HEK293 (cell line): ENCODE results near the gene UGT2B10.

Experiments used
- CTCF ChIA-PET: fragments of 350-600 bp; formaldehyde crosslinking; extraction: SDS; loops from one replicate; lab custom pipeline; 2021; ENCODE audit warnings: antibody characterized with exemption; lab: Yijun Ruan, JAX
- POLR2A ChIA-PET: fragments of 300-600 bp; formaldehyde crosslinking; extraction: SDS; loops from one replicate; lab custom pipeline; 2020; ENCODE audit warnings: antibody characterized with exemption, inconsistent platforms; lab: Yijun Ruan, JAX
- H3K27ac ChIP-seq: fragments of 200-500 bp; sonication (Bioruptor generic); 2 replicates; pipeline ENCODE4 v1.5.1; 2014; ENCODE audit warnings: low read depth, low read length, control low read depth, inconsistent platforms; ENCODE audit errors: extremely low read depth
- H3K36me3 ChIP-seq, 2 experiments: fragments of 200-500 bp in 1 of 2; sonication (Bioruptor generic) in 1 of 2; 1 replicate in 1 of 2; 2 replicates in 1 of 2; pipeline ENCODE4 v1.5.1; 2014 to 2017; ENCODE audit warnings: inconsistent platforms in 2 of 2, low read length in 2 of 2; ENCODE audit not compliant: control insufficient read depth in 2 of 2, insufficient read depth in 1 of 2
- H3K4me1 ChIP-seq: fragments of 200-500 bp; sonication (Bioruptor generic); 2 replicates; pipeline ENCODE4 v1.5.1; 2014; ENCODE audit warnings: mild to moderate bottlenecking, low read length, inconsistent platforms; ENCODE audit not compliant: control insufficient read depth, insufficient read depth
- H3K4me3 ChIP-seq: 2 replicates; pipeline ENCODE4 v1.5.1; 2011; ENCODE audit warnings: low read depth, mild to moderate bottlenecking, control low read depth, low read length, moderate library complexity
- H3K9me3 ChIP-seq: fragments of 200-500 bp; sonication (Bioruptor generic); 2 replicates; pipeline ENCODE4 v1.5.1; 2014; ENCODE audit warnings: low read depth, low read length, inconsistent platforms; ENCODE audit not compliant: control insufficient read depth, insufficient read depth
- BCL11A ChIP-seq: fragments of 450-650 bp; formaldehyde crosslinking; IDR thresholded peaks from 2 replicates; pipeline ENCODE4 v1.5.1; 2016; ENCODE audit warnings: low read depth, missing biosample characterization, missing genetic modification characterization
- EGR2 ChIP-seq: fragments of 450-650 bp; formaldehyde crosslinking; IDR thresholded peaks from 2 replicates; pipeline ENCODE4 v1.5.1; 2016; ENCODE audit warnings: low read depth, missing biosample characterization, missing genetic modification characterization
- HOXC10 ChIP-seq: sonication (generic); formaldehyde crosslinking; IDR thresholded peaks from 2 replicates; pipeline ENCODE4 v1.8.1; 2023; ENCODE audit warnings: mild to moderate bottlenecking, missing genetic modification reagents
- MZF1 ChIP-seq: fragments of 450-650 bp; formaldehyde crosslinking; IDR thresholded peaks from 2 replicates; pipeline ENCODE4 v1.5.1; 2017; ENCODE audit warnings: missing biosample characterization, missing genetic modification characterization, borderline replicate concordance
- PRDM6 ChIP-seq: fragments of 450-650 bp; formaldehyde crosslinking; IDR thresholded peaks from 2 replicates; pipeline ENCODE4 v1.5.1; 2017; ENCODE audit warnings: missing biosample characterization, missing genetic modification characterization
- ZBTB11 ChIP-seq: fragments of 450-650 bp; formaldehyde crosslinking; conservative IDR thresholded peaks from 2 replicates; pipeline ENCODE4 v1.5.1; 2016; ENCODE audit warnings: low read depth, missing biosample characterization, missing genetic modification characterization
- ZBTB49 ChIP-seq: fragments of 450-650 bp; formaldehyde crosslinking; IDR thresholded peaks from 2 replicates; pipeline ENCODE4 v1.5.1; 2016; ENCODE audit warnings: missing biosample characterization, missing genetic modification characterization, low read depth
- ZBTB8A ChIP-seq: fragments of 450-650 bp; formaldehyde crosslinking; IDR thresholded peaks from 2 replicates; pipeline ENCODE4 v1.5.1; 2016; ENCODE audit warnings: missing biosample characterization, missing genetic modification characterization
- ZFHX2 ChIP-seq: fragments of 450-650 bp; formaldehyde crosslinking; conservative IDR thresholded peaks from 2 replicates; pipeline ENCODE4 v1.5.1; 2016; ENCODE audit warnings: missing biosample characterization, missing genetic modification characterization
- ZFP3 ChIP-seq: fragments of 450-650 bp; formaldehyde crosslinking; IDR thresholded peaks from 2 replicates; pipeline ENCODE4 v1.5.1; 2016; ENCODE audit warnings: low read depth, missing biosample characterization, missing genetic modification characterization
- ZFP37 ChIP-seq: fragments of 450-650 bp; formaldehyde crosslinking; IDR thresholded peaks from 2 replicates; pipeline ENCODE4 v1.5.1; 2016; ENCODE audit warnings: missing biosample characterization, missing genetic modification characterization
- ZIC2 ChIP-seq: fragments of 450-650 bp; formaldehyde crosslinking; IDR thresholded peaks from 2 replicates; pipeline ENCODE4 v1.5.1; 2016; ENCODE audit warnings: missing biosample characterization, missing genetic modification characterization
- ZNF112 ChIP-seq: fragments of 450-650 bp; formaldehyde crosslinking; IDR thresholded peaks from 2 replicates; pipeline ENCODE4 v1.5.0; 2017; ENCODE audit warnings: missing biosample characterization, missing genetic modification characterization
- ZNF214 ChIP-seq: fragments of 450-650 bp; formaldehyde crosslinking; IDR thresholded peaks from 2 replicates; pipeline ENCODE4 v1.5.1; 2017; ENCODE audit warnings: missing biosample characterization, mild to moderate bottlenecking, missing genetic modification characterization, borderline replicate concordance
- ZNF394 ChIP-seq: fragments of 450-650 bp; formaldehyde crosslinking; IDR thresholded peaks from 2 replicates; pipeline ENCODE4 v1.5.1; 2016; ENCODE audit warnings: missing biosample characterization, missing genetic modification characterization, mild to moderate bottlenecking, moderate library complexity, borderline replicate concordance
- ZNF473 ChIP-seq: fragments of 450-650 bp; formaldehyde crosslinking; IDR thresholded peaks from 2 replicates; pipeline ENCODE4 v1.5.1; 2017; ENCODE audit warnings: missing biosample characterization, missing genetic modification characterization
- ZNF510 ChIP-seq: fragments of 450-650 bp; formaldehyde crosslinking; IDR thresholded peaks from 2 replicates; pipeline ENCODE4 v1.5.1; 2018; ENCODE audit warnings: mild to moderate bottlenecking, missing genetic modification characterization, missing biosample characterization; ENCODE audit not compliant: insufficient replicate concordance
- ZNF521 ChIP-seq: fragments of 450-650 bp; formaldehyde crosslinking; IDR thresholded peaks from 2 replicates; pipeline ENCODE4 v1.5.1; 2017; ENCODE audit warnings: missing biosample characterization, mild to moderate bottlenecking, missing genetic modification characterization
- ZNF558 ChIP-seq: fragments of 450-650 bp; formaldehyde crosslinking; IDR thresholded peaks from 2 replicates; pipeline ENCODE4 v1.5.1; 2016; ENCODE audit warnings: missing biosample characterization, missing genetic modification characterization
- ZNF561 ChIP-seq: fragments of 450-650 bp; IDR thresholded peaks from 2 replicates; pipeline ENCODE4 v1.5.1; 2018; ENCODE audit warnings: missing biosample characterization, missing genetic modification characterization, borderline replicate concordance
- ZNF777 ChIP-seq: fragments of 450-650 bp; formaldehyde crosslinking; IDR thresholded peaks from 2 replicates; pipeline ENCODE4 v1.5.1; 2017; ENCODE audit warnings: missing biosample characterization, missing genetic modification characterization, borderline replicate concordance
- TF ChIP-seq, protein P1 (sequence below): fragments of 450-650 bp; formaldehyde crosslinking; IDR thresholded peaks from 2 replicates; pipeline ENCODE4 v1.5.1; 2016; ENCODE audit warnings: missing biosample characterization, missing genetic modification characterization, borderline replicate concordance

Gene UGT2B10

GRCh38 chr4:68780232-68780631 is 35.6 kb upstream of the UGT2B10 start:
- Histone ChIP-seq H3K4me1 (no peaks in the 10 kb centered on the region), H3K4me3 (no peak overlapping the region), H3K9me3 (no peaks in the 10 kb centered on the region), H3K27ac (no peak overlapping the region), H3K36me3 (no peaks in the 10 kb centered on the region)
- TF ChIP-seq BCL11A (tag by site-specific recombination) (no peak), ZNF112 (tag by site-specific recombination) (no peak), ZNF561 (tag by site-specific recombination) (no peak), PRDM6 (tag by site-specific recombination) (no peak), EGR2 (tag by site-specific recombination) (no peak), ZNF394 (tag by site-specific recombination) (no peak)
- TF ChIP-seq, protein P1, sequence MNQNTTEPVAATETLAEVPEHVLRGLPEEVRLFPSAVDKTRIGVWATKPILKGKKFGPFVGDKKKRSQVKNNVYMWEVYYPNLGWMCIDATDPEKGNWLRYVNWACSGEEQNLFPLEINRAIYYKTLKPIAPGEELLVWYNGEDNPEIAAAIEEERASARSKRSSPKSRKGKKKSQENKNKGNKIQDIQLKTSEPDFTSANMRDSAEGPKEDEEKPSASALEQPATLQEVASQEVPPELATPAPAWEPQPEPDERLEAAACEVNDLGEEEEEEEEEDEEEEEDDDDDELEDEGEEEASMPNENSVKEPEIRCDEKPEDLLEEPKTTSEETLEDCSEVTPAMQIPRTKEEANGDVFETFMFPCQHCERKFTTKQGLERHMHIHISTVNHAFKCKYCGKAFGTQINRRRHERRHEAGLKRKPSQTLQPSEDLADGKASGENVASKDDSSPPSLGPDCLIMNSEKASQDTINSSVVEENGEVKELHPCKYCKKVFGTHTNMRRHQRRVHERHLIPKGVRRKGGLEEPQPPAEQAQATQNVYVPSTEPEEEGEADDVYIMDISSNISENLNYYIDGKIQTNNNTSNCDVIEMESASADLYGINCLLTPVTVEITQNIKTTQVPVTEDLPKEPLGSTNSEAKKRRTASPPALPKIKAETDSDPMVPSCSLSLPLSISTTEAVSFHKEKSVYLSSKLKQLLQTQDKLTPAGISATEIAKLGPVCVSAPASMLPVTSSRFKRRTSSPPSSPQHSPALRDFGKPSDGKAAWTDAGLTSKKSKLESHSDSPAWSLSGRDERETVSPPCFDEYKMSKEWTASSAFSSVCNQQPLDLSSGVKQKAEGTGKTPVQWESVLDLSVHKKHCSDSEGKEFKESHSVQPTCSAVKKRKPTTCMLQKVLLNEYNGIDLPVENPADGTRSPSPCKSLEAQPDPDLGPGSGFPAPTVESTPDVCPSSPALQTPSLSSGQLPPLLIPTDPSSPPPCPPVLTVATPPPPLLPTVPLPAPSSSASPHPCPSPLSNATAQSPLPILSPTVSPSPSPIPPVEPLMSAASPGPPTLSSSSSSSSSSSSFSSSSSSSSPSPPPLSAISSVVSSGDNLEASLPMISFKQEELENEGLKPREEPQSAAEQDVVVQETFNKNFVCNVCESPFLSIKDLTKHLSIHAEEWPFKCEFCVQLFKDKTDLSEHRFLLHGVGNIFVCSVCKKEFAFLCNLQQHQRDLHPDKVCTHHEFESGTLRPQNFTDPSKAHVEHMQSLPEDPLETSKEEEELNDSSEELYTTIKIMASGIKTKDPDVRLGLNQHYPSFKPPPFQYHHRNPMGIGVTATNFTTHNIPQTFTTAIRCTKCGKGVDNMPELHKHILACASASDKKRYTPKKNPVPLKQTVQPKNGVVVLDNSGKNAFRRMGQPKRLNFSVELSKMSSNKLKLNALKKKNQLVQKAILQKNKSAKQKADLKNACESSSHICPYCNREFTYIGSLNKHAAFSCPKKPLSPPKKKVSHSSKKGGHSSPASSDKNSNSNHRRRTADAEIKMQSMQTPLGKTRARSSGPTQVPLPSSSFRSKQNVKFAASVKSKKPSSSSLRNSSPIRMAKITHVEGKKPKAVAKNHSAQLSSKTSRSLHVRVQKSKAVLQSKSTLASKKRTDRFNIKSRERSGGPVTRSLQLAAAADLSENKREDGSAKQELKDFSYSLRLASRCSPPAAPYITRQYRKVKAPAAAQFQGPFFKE (tag by site-specific recombination) = no peak
- POLR2A ChIA-PET = no interaction called here
- CTCF ChIA-PET = no interaction called here

- no peaks in the 10 kb centered on the region for H3K36me3 ChIP-seq
- no peaks in the 10 kb centered on the region for H3K4me1 ChIP-seq
- no peak overlapping the region for H3K4me3 ChIP-seq
- POLR2A ChIA-PET = no interaction called here
- H3K9me3 ChIP-seq = no peaks in the 10 kb centered on the region
- CTCF ChIA-PET = interaction anchor here (0.6 kb wide), 1 partner anchor 373 kb away, joined by 5 read pairs; no protein-coding TSS in a partner anchor
- H3K27ac ChIP-seq = no peak overlapping the region
- no peak for TF ChIP-seq HOXC10 (CRISPR knock-in tag)
- TF ChIP-seq ZNF394 (tag by site-specific recombination) = no peak
- no peak for TF ChIP-seq ZNF214 (tag by site-specific recombination)
- TF ChIP-seq ZFHX2 (tag by site-specific recombination) = no peak
- TF ChIP-seq ZIC2 (tag by site-specific recombination) = no peak
- no peak for TF ChIP-seq ZNF521
- no peak for TF ChIP-seq ZBTB11 (tag by site-specific recombination)
- TF ChIP-seq ZFP37 (tag by site-specific recombination) = no peak
- no peak for TF ChIP-seq MZF1 (tag by site-specific recombination)
- TF ChIP-seq ZBTB49 (tag by site-specific recombination) = no peak
- no peak for TF ChIP-seq ZFP3
- TF ChIP-seq ZNF777 (tag by site-specific recombination) = no peak
- TF ChIP-seq ZNF510 = no peak
- TF ChIP-seq ZNF558 = no peak
- TF ChIP-seq ZNF473 (tag by site-specific recombination) = no peak
- TF ChIP-seq ZBTB8A = no peak
These were observed 18.7 kb upstream of the UGT2B10 start for GRCh38 chr4:68797048-68797447.
